ENCODE results near the gene DEDD2.
A peak's percentile ranks its signal among the peaks of the same experiment; 100 is the strongest.

DEDD2 gene

DNA sequence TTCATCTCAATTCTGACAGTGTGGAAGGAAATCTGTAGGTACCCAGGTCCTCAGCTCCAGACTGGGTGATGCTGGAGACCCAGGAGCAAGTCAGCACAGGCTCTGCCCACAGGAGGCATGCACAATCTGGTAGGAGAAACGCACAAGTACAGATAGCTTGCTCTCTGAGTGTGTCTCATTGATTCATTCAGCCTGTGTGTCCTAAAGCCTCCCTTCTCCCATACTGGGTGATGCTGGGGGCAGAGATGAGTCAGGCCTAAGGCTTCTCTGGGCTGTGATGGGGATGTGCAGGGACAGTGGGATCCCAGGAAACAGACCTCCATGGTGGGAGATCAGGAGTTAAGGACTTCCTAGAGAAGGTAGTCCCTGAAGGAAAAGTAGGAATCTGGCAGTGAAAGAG, 9.4 kb upstream of the DEDD2 start:
- no peak for DNase-seq (ENCODE audit: low spot score)

DNA sequence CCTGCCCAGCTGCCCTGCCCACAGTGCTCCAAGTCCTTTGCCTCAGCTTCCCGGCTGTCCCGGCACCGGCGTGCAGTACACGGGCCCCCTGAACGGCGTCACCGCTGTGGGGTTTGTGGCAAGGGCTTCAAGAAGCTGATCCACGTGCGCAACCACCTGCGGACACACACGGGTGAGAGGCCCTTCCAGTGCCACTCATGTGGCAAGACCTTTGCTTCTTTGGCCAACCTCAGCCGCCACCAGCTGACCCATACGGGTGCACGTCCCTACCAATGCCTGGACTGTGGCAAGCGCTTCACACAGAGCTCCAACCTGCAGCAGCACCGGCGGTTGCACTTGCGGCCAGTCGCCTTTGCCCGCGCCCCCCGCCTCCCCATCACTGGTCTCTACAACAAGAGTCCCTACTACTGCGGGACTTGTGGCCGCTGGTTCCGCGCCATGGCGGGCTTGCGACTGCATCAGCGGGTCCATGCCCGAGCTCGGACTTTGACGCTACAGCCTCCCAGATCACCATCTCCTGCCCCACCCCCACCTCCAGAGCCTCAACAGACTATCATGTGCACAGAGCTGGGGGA, 8.3 kb upstream of the DEDD2 start:
- DNase-seq (ENCODE audit: low spot score): no peak

DNA sequence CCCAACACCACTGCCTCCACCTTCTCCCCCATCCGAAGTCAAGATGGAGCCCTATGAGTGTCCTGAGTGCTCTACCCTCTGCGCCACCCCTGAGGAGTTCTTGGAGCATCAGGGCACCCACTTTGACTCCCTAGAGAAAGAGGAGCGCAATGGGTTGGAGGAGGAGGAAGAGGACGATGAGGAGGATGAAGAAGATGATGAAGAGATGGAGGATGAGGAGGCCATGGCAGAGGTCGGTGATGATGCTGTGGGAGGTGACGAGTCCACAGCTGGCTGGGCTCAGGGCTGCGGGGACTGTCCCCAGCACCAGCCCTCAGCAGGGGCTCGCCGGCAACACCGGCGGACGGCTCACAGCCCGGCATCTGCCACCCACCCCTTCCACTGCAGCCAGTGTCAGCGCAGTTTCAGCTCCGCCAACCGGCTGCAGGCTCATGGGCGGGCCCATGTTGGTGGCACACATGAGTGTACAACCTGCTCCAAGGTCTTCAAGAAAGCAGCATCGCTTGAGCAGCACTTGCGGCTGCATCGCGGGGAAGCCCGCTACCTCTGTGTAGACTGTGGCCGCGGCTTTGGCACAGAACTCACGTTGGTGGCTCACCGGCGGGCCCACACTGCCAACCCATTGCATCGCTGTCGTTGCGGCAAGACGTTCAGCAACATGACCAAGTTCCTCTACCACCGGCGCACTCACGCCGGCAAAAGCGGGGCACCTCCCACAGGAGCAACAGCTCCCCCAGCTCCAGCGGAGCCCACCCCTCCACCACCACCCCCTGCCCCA, 7.7 kb upstream of the DEDD2 start:
- DNase-seq (ENCODE audit: low spot score): no peak

DNA sequence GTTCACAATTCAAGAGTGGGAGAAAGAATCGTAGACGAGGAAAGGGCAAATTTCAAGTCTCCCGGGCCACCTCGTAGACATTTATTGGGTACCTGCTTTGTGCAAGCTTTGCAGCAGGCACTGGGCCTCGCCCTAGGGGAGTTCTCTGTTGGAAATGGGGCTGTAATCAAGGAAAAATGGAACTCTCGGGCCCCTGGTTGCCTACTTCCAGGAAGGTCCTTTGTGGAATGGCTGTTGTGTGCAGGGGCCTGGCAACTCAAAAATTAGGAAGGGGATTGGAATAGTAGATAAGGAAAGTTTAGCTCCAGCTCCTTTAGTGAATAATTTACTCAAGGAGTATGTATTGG, 3.2 kb upstream of the DEDD2 start:
- no peak for DNase-seq (ENCODE audit: low spot score)

DNA sequence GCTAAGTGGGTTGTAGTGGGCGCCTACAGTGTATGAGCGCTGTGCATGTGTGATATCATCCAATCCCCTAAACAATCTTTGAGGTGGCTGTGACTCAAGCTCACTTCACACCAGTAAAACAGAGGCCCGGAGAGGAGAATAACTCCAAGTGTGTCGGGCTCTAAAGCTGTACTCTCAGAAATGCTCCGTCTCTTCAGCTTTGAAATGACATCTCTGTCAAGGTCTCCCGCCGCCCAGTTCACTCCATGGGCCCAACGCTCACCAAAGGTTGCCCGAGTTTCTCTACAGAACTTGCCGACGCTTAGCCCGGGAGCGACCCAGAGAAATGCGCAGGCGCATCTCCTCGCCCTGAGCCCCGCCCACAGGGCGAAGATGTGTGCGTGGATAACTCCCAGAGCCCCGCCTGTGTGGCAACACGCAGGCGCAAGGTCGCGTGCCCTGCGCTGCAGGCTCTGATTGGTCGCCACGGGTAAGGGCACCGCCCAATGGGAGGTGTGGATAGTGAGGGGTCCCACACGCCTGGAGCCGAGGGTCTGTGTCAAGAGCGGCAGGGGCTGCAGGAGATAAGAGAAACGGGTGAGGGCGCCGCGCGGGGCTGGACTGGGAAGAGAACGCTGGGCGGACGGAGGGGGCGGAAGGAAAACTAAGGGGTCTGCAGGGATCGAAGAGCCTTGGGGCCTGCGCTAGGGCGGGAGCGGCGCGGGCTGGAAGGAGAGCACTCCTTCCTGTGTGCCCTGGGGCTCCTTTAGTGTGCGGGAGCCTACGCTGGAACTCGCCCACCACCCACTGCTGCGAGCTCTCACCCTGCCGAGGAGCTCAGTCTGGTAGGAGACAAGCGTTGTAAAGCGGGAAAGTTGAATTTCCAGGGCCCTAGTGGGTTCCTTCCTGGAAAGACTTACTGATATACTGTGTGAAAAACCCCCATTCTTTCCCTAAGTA, 2.6 kb upstream of the DEDD2 start, which contains the start of gene ZNF526:
TSS of gene ZNF526 (plus strand) at position 501 of the 939 bp plus-strand sequence. CDS start 4,092 bp downstream, outside the sequence.
- DNase-seq (ENCODE audit: low spot score): peak; percentile 98

DNA sequence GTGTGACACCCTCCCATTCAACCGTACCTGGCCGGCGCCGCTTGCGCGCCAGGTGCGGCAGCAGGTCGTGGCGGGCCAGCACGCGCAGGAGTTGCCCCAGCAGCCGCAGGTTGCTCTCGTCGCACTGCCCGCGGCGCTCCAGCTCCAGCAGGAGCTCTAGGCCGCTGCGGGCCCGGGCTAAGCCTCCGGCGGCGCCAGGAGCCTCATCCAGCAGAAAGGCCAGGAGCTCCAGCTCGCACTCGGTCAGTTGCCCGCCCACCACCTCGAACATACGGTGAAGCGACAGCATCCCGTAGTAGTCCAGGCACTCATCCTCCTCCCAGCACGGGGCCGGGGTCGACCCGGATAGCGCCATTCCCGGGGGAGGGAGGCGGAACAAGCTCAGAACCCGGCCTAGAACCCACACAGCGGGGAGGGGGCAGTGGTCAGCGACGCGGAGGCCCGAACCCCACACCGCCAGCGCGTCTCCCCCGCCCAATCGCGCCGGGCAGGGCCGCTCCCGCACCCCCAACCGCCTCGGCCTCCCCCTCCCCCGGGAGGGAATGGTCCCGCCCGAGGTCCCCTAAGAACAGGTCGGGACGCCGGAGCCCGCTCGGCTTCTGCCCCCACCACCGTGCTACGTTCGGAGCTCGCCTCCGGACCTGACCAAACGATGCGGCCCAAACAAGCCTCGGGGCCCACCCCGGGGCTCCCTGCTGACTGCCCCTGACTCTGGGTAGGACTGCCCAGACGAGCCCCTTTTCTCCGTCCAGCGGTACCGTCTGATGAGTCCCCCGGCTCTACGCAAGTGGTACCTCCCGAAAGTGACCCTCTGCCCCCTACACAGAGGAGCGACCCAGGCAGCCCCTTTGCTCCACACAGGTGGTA, 591 bp downstream of the DEDD2 start:
- DNase-seq (ENCODE audit: low spot score): peak; percentile 55

DNA sequence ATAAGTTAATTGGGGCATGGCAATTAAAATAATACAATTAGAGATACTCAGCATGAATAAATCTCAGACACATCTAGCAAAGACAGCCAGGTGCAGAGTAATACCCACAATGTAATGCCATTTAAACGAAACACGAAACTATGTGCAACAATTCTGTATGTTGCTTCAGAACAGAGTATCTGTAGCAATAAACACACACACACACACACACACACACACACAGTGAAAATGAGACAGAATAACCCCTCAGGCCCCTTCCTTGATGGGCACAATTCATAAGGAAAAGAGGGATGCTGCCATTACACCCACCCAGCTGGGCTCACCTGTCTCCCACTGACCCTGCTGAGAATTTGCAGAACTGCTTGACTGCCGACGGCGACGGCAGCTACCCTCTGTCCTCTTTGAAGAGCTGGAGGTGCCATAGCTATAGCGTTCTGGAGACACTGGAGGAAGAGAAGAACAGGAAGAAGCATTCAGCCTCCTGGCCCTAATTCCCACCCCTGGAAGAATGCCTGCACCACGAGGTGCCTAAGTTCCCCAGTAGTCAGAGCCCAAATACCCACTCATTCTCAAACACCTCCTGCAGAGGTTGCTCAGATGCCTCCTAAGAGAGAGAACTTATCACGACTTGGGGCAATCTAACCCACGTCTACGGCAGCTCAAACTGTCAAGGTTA, 2.5 kb downstream of the DEDD2 start:
- DNase-seq (ENCODE audit: low spot score): no peak

DNA sequence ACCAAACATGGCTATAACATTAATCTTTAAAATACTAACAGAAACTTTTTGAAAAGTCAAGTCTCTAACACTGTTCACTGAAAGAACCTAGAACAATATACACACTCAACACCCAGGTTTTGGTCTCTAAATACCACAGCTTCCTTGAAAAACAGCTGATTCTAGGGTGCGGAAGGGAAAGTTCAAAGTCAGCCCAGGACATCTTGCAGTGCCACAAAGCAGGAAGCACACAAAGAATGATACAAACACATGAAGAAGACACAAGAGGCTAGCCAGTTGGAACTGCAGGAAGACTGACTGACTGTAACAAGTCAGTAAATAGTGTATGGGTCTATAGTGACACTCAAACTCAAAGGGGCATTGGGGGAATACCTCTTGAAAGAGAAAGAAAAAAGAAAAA, 4.6 kb downstream of the DEDD2 start:
- DNase-seq (ENCODE audit: low spot score): no peak

DNA sequence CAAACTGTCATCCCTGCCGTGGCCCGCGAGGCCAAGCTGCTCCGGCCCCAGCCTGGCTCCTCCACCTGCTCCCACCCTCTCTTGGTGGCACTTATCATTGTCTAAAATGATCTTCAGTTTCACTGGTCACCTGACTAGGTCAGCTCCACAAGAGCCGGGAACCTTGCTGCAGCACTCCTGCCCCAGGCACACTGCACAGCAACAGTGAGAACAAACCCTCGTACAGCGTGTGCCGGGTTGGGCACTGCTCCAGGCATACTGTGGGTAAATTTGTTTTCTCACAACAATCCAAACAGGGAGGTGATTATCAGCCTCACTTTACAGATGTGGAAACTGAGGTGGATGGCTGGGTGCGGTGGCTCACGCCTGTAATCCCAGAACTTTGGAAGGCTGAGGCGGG, 8.9 kb downstream of the DEDD2 start:
- no peak for DNase-seq (ENCODE audit: low spot score)

DNA sequence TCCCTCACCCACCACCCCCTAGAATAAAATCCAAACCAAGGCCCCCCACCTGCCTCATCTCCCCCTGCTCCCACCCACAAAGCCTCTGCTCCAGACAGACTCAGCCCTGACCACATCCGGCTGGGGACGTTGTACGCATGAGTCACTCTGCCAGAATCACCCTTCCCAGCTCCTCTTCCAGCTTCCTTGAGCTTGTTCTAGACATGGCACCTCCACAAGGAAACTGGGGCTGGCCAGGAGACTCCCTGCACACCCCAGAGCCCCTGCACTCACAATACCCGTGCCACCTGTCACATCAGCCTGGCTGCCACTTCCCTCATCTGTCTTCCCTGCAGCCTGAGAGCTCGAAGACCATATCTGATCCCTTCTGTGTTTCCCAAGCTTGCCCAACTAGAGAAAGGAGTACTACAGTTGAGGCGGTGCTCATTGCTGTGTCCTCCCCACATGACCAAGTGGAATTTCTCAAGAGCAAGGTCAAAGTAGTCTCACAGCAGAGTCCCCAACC, 9.7 kb downstream of the DEDD2 start:
- DNase-seq (ENCODE audit: low spot score): peak; percentile 47

DNA sequence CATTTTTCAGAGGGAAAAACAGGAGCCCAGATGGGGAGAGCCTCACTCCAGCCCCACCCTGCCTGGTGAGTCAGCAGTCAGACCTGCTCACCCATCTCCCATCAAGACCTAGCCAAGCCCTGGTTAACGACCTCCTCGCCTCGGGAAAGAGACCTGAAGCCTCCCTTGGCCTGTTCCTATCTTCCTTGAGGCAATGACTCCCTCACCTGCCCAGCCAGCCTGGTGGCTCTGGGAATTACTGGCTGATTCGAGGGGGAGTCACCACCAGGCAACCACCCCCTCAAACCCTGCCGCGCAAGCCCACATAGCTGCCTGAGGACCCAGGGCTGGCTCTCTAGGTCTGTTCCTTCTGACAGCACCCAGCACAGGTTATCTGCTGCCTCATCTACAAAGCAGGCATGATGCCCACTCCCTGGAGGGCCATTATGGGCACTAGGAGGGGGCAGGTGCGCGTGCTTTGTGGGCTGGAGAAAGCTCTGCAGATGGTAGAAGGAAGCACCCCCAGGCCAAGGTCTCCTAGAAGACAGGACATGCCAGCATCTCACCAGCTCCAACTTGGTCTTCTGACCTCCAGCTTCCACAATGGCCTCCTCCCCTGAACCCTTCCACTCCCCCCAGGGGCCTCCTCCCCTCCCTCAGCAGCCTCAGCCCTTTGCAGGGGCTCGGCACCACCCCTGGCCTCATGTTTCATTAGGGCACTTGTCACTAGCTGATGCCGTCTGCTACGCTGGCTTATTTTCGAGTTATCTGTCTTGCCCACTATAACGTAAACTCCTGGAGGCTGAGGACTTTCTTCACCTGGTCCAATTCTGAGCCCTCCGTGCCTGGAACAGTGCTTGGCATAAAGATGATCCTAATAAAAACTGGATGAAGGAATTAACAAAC, 10.4 kb downstream of the DEDD2 start:
- peak; percentile 31 for DNase-seq (ENCODE audit: low spot score)

DNA sequence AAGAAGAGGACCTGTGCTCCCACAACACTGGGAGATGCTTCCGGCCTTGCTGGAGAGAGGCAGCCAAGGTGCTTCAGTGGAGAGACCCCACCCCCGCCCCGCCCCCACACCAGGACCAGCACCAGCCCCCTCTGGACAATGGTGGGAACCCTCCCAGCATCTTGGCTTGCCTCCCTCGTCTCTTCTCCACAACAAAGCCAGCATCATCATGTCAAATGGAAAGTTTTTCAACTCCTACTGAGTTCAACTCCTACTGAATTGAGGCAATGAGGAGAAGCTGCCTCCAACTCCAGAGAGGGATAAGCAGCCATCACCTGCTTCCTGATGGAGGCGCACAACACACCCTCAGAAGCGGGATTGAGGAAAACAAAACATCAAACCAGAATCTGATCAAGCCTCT, 12.8 kb downstream of the DEDD2 start:
- no peak for DNase-seq (ENCODE audit: low spot score)

DNA sequence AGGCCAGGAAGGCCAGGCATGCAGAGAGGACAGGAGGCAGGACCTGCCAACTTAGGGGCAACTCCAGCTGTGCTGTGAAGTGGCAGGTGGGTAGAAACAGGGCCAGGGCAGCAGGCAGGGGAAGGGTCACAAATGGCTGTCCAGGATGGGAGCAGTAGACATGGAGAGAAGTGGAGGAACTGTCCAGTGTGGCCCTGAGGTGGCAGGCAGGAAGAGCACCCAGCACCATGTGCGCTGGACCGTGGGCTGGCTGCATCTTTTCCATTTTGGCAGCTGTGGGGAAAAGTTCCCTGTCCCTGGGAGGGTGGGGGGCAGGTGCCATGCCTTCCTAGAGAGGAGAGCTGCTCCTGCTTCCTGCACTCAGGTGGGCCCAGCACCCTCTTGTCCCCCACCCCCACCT, 13.8 kb downstream of the DEDD2 start:
- no peak for DNase-seq (ENCODE audit: low spot score)

DNA sequence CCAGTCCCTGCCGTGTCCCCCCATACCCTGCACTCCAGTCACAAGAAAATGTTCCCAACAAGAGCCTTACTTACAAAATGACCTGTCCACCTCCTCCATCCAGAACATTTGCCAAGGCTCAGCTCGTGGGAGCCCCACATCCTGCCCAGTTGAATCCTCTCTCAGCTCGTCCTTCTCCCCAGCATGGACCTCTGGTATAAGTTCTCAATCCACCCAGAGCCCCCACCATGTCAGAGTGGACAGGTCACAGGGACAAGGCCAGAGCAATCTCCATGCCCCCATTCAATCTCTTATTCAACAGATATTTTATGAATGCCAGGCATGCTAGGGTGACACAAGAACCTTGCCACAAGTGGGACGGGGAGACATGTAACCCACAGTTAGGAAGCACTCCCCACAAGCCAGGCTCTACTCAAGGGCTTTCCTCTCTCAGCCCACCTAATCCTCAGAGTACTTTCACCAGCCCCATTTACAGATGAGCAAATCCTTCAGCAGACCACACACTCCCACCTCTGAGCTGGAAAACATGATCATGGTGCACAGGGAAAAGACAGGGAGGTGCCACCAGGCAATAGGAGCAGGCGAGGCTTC, 15.1 kb downstream of the DEDD2 start:
- DNase-seq (ENCODE audit: low spot score): no peak

DNA sequence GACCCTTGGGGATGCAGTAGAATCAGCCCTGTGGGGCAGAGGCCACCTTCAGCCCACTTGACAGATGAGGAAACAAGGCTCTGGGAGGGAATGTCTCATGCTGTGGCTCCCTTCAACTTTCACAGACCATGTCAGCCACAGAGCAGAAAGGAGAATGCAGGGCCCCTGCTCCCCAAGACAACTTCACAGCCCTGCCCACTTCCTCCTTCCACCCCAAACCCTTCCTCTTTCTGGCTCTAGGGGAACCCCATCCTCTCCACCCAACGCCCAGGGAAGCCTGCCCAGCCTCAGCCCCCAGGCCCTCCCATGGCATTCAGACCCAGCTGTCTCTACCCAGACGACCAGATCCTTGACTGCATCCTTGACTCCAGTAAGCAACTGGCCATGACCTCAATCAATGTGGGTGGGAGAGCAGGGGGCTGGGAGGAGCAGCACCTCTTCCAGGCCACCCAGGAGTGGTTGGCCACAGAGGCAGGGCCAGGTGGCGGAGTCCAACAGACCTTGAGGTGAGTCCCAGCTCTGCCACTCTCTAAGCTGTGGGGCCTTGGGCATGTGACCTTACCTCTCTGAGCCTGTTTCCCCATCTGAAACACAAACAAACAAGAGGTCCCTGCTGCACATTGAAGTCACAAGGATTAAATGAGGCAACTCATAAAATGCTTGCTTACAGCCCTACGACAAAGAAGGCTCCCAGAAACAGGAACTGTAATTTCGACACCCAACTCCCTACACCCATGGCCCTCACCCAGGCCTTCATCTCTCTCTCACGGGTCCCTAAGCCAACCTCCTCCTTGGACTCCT, 15.8 kb downstream of the DEDD2 start:
- DNase-seq (ENCODE audit: low spot score): no peak

DNA sequence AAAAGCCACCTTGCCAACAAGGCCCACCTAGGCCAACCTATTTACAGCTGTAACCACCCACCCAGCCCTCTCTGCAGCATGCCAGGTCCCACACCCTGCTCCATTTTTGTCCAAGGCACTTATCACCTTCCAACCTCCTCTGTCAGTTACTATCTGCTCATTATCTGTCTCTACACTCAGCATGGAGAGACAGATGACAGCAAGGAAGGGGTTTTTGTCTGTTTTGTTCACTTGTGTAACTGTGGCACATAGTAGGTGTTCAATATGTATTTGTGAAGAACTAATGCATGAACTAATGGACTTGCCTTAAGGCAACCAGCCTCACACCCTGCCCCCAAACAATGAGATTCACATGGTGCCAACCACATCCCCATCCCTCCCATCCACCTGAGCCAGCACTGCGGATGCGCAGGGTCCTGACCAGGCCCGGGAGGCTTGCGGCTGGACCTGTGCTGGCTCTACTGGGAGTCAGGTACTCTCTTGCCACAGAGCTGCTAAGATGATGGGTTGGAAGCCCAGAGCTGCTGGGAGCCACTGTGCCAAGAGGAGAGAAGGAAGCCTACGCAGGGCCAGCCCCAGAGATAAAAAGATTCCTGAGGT, 17.3 kb downstream of the DEDD2 start:
- DNase-seq (ENCODE audit: low spot score): no peak

DNA sequence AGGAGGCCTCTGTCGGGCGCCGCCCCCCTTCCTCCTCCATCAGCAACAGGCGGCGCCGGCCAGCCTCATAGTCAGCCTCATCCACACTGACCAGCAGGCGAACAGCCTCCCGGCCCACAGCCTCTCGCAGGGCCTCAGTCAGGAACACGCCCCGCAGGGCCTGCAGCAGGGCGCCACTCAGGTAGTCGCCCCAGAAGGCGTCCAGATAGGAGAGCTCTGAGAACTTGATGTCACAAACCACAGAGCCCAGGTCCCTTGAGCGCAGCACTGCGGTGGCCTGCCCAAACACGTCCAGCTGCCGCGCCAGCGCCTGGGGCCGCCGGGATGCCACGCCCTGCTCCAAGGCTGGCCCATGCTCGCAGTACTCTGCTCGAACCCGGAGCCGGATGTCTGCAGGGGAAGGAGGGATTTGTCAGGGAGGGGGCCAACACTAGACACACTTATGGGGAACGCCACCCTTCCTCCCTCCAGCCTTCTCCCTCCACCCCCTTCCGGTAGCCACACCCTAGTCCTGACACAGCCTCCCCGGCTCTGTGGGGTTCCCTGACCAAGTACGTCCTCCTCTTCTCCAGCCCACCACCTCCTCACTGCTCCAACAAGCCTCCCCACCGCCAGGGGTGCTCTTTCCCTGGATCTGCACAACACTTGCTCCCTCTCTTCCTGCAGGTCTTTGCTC, 17.9 kb downstream of the DEDD2 start:
- DNase-seq (ENCODE audit: low spot score): peak; percentile 78

Measured in SW480 (cell line).